ENCODE measurements around the gene PRR7. TPM values are rescaled to one million over a fixed set of nuclear protein-coding genes. Genes with fewer than 3 reads are reported as not detected.
A peak's percentile ranks its signal among the peaks of the same experiment; 100 is the strongest.

The PRR7 gene
- polyA plus RNA-seq, 3 donors: 1.8 to 17.4 (median 2.1) TPM

DNA sequence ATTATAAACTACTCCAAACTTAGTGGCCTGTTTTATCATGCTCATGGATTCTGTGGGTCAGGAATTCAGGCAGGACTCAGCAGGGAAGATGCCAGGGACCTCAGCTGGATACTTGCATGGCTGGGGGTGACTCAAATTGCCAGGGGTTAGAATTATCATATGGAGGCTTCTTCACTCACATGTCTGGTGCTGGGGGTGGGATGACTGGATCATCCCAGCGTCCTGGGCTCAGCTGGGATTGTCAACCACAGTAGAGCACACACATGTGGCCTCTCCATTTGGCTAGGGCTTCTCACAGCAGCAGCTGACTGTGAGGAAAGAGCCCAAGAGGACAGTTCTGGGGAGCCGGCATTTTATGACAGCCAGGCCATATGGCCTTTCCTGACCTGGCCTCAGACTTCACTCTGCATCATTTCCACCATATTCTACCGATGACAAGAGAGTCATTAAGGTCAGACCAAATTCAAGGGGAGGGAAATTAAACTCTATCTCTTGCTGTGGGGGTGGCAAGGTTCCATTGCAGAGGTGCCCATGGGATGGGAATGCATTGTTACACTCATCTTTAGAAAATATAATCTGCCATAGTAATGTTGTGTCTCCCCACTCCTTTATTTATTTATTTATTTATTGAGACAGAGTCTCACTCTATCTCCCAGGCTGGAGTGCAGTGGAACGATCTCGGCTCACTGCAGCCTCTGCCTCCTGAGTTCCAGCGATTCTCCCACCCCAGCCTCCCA, 25.4 kb upstream of the PRR7 start:
- no peaks in the 10 kb centered on the region for H3K36me3 ChIP-seq (replicated peaks in 1 of 2; ENCODE audit: control insufficient read depth in 1 of 2, insufficient read depth in 2 of 2, low read length in 2 of 2)
- peak overlapping the region in 2 of 7 donors; percentile 46 to 53 for H3K27ac Mint-ChIP-seq
- H3K4me1 Mint-ChIP-seq: peaks cover 51% of the 10 kb centered on the region

DNA sequence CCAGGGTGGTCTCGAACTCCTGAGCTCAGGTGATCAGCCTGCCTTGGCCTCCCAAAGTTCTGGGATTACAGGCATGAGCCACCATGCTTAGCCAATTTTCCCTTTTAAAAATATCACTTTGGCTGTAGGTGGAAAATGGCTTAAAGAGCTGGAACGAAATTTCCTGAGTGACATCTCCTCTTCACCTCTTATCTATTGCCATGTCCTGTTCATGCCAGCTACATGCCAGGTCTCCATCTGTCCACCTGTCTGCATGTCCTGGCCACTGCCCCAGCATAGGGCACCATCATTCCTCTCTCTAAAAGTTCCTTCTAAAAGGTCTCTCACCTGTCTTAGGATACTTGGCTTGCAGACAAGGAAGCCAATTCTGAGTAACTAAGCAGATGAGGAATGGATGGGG, 22.9 kb upstream of the PRR7 start:
- TF ChIP-seq, protein P1, sequence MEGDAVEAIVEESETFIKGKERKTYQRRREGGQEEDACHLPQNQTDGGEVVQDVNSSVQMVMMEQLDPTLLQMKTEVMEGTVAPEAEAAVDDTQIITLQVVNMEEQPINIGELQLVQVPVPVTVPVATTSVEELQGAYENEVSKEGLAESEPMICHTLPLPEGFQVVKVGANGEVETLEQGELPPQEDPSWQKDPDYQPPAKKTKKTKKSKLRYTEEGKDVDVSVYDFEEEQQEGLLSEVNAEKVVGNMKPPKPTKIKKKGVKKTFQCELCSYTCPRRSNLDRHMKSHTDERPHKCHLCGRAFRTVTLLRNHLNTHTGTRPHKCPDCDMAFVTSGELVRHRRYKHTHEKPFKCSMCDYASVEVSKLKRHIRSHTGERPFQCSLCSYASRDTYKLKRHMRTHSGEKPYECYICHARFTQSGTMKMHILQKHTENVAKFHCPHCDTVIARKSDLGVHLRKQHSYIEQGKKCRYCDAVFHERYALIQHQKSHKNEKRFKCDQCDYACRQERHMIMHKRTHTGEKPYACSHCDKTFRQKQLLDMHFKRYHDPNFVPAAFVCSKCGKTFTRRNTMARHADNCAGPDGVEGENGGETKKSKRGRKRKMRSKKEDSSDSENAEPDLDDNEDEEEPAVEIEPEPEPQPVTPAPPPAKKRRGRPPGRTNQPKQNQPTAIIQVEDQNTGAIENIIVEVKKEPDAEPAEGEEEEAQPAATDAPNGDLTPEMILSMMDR (IDR thresholded peaks at IDR 0.05): no peak
- Histone ChIP-seq H4K20me1 (ENCODE audit: insufficient read depth, low read length) (peaks cover 3% of the 10 kb centered on the region), H3K4me2 (replicated peaks; ENCODE audit: extremely low read depth, low read length, poor library complexity, severe bottlenecking) (no peak overlapping the region), H3K9me3 (replicated peaks in 1 of 2; ENCODE audit: control insufficient read depth in 1 of 2, insufficient read depth in 1 of 2, low read length in 2 of 2) (no peaks in the 10 kb centered on the region), H3K27ac (ENCODE audit: low read depth in 1 of 2, low read length in 2 of 2) (no peak overlapping the region), H3K27me3 (ENCODE audit: control insufficient read depth in 2 of 2, insufficient read depth in 2 of 2, low read length in 2 of 2) (no peaks in the 10 kb centered on the region), H3K9ac (ENCODE audit: insufficient read depth, low read length, poor library complexity, severe bottlenecking) (no peak overlapping the region), H3K36me3 (replicated peaks in 1 of 2; ENCODE audit: control insufficient read depth in 1 of 2, insufficient read depth in 2 of 2, low read length in 2 of 2) (no peaks in the 10 kb centered on the region), H2AFZ (ENCODE audit: insufficient read depth, low read depth, low read length, poor library complexity, severe bottlenecking) (no peak overlapping the region), H3K4me1 (ENCODE audit: control insufficient read depth in 1 of 2, insufficient read depth in 2 of 2, low read length in 2 of 2) (peaks cover 40 to 55% of the 10 kb centered on the region in 2 donors), H3K4me3 (replicated peaks in 1 of 3; ENCODE audit: low read depth in 2 of 3, low read length in 3 of 3) (no peak overlapping the region), H3K79me2 (ENCODE audit: insufficient read depth, low read length) (peaks cover 21% of the 10 kb centered on the region)
- H3K36me3 Mint-ChIP-seq: peaks cover 0 to 11% of the 10 kb centered on the region in 2 donors
- no CpG with 5 or more reads among the region's 2 CpGs for WGBS (ENCODE audit: insufficient coverage)
- peak overlapping the region in 1 of 7 donors; percentile 58 for H3K27ac Mint-ChIP-seq
- DNase-seq: no peak
- intact Hi-C loops (cut with micrococcal nuclease): no loop called here
- no peak overlapping the region for H3K4me3 Mint-ChIP-seq
- peaks cover 0 to 1% (median 0%) of the 10 kb centered on the region in 3 donors for H3K27me3 Mint-ChIP-seq (ENCODE audit: low read depth in 3 of 3)
- H3K4me1 Mint-ChIP-seq: peaks cover 49% of the 10 kb centered on the region
- H3K9me3 Mint-ChIP-seq: peaks cover 0 to 4% (median 0%) of the 10 kb centered on the region in 7 donors

More for the DNA sequence above, 25.4 kb upstream of the PRR7 start:
- no peaks in the 10 kb centered on the region for H3K27me3 ChIP-seq (ENCODE audit: control insufficient read depth in 2 of 2, insufficient read depth in 2 of 2, low read length in 2 of 2)
- no peak overlapping the region for H3K27ac ChIP-seq (ENCODE audit: low read depth in 1 of 2, low read length in 2 of 2)
- H3K27me3 Mint-ChIP-seq (ENCODE audit: low read depth in 3 of 3): no peaks in the 10 kb centered on the region
- no peak overlapping the region for H3K4me2 ChIP-seq (replicated peaks; ENCODE audit: extremely low read depth, low read length, poor library complexity, severe bottlenecking)
- no peak overlapping the region for H3K4me3 Mint-ChIP-seq
- no peaks in the 10 kb centered on the region for H3K36me3 Mint-ChIP-seq
- TF ChIP-seq, protein P1 (IDR thresholded peaks at IDR 0.05): no peak
- H3K4me1 ChIP-seq (ENCODE audit: control insufficient read depth in 1 of 2, insufficient read depth in 2 of 2, low read length in 2 of 2): peaks cover 40 to 52% of the 10 kb centered on the region in 2 donors
- H2AFZ ChIP-seq (ENCODE audit: insufficient read depth, low read depth, low read length, poor library complexity, severe bottlenecking): no peak overlapping the region
- intact Hi-C loops (cut with micrococcal nuclease): no loop called here
- no peak for DNase-seq
- peaks cover 0 to 4% (median 0%) of the 10 kb centered on the region in 7 donors for H3K9me3 Mint-ChIP-seq
- no CpG with 5 or more reads among the region's 6 CpGs for WGBS (ENCODE audit: insufficient coverage)
- H3K79me2 ChIP-seq (ENCODE audit: insufficient read depth, low read length): no peaks in the 10 kb centered on the region
- no peak overlapping the region for H3K4me3 ChIP-seq (replicated peaks in 1 of 3; ENCODE audit: low read depth in 2 of 3, low read length in 3 of 3)
- no peaks in the 10 kb centered on the region for H3K9me3 ChIP-seq (replicated peaks in 1 of 2; ENCODE audit: control insufficient read depth in 1 of 2, insufficient read depth in 1 of 2, low read length in 2 of 2)
- no peaks in the 10 kb centered on the region for H4K20me1 ChIP-seq (ENCODE audit: insufficient read depth, low read length)
- H3K9ac ChIP-seq (ENCODE audit: insufficient read depth, low read length, poor library complexity, severe bottlenecking): no peak overlapping the region
